Limb (tissue), 2 donors: ENCODE measurements around the gene RSPH1.

Source experiments
- DNase-seq, 2 donors: peaks; one replicate each; pipeline ENCODE4 v3.0.0-alpha.2; 2016; ENCODE audit errors: extremely low spot score in 2 of 2

Gene RSPH1

DNA sequence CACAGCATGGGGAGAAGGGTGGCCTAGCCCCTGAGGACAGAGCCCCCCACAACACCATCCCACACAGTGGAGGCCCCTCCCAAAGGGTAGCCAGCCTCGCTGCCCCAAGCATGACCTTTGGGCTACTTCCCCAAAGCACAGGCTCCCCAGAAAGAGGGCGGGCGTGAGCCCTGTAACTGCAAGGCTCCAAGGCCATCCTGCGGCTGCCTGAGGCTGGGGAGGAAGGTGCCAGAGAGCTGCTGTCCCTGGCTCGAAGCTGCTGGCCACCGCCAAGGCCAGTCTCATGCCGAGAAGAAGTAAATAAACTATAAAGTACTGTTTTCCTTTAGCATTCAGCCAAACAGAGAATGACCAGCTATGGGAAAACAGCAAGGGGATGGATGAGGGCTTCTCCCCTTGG is 64.8 kb downstream of the RSPH1 start:
- no peak for DNase-seq

- DNase-seq = no peak
These were observed 65.5 kb downstream of the RSPH1 start for GRCh38 chr21:42430521-42430920.

- DNase-seq = no peak
These were observed 66.2 kb downstream of the RSPH1 start for GRCh38 chr21:42429856-42430255.

DNA sequence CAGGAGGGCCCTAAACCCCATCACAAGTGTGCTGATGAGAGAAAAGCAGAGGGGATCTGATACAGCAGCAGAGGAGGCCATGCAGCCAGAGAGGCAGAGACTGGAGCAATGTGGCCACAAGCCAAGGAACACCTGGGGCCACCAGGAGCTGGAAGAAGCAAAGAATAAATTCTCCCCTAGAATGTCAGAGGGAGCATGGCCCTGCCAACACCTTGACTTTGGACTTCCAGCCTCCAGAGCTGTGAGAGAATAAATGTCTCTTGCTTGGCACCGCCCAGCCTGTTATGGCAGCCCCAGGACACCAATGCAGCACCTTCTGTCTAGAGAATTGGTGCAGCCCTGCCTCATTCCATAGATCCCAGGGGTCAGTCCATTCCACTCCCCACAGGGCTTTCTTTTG is 67.0 kb downstream of the RSPH1 start:
- no peak for DNase-seq

GRCh38 chr21:42427809-42428419 is 68.1 kb downstream of the RSPH1 start:
- no peak for DNase-seq

DNA sequence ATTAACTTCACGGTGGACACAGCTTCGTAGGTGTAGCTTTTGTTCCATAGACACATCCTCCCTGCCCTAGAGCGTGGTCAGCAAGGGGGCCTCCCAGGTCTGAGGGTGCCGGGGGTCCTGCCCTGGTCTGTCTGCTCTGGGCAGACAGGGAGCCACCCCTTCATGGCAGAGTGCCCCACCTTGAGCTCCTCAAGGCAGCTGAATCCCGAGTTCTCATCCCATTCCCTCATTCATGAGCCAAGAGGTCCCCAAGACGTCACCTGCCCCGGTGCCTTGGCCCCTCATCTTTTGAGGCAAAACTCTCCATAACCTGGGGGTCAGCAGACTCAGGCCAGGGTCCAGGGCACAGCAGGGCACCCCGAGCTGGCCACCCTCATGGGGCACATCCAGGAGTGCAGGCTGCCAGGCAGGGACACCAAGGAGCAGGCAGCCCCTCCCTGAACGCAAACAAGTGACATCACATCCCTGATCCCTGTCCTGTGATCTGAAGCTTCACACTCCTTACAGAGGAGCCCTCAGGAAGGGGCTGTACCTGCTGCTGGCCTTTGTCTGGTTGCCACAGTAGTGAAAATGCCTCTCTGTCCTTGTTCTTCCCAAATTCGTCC is 69.0 kb downstream of the RSPH1 start:
- DNase-seq = no peak

DNA sequence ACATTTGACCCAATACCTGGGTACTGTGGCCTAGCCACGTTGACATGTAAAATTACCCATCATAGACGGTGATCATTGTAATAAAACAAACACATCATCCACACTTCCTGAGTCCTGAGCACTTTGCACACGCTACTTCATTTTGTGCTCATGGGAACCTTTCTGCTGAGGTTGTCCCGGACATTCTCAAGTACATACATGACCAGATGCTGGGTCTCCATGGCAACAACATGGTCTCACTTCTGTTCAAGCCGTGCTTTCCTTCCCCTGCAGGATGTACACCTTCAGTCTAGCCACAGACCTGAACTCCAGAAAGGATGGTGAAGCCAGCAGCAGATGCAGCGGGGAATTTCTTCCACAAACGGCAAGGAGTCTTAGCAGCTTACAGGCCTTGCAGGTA is 69.6 kb downstream of the RSPH1 start:
- no peak for DNase-seq

DNA sequence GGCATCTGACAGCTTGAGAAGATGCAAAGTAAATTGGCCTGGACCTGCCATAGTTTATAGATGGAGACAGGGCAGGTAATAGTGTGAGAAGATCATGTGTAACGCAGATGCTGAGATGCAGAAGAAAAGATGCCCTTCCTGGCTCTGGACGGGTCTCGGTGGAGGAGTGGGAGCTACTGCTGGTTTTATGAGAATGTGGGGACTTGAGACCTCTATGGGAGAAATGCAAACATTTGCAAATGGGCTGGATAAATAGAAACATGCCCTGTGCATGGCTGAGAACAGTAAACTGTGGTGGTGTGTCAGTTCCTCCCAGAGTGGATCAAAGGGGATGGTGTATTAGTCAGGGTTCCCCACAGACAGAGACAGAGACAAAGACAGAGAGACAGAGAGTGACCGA is 70.4 kb downstream of the RSPH1 start:
- DNase-seq = no peak

DNA sequence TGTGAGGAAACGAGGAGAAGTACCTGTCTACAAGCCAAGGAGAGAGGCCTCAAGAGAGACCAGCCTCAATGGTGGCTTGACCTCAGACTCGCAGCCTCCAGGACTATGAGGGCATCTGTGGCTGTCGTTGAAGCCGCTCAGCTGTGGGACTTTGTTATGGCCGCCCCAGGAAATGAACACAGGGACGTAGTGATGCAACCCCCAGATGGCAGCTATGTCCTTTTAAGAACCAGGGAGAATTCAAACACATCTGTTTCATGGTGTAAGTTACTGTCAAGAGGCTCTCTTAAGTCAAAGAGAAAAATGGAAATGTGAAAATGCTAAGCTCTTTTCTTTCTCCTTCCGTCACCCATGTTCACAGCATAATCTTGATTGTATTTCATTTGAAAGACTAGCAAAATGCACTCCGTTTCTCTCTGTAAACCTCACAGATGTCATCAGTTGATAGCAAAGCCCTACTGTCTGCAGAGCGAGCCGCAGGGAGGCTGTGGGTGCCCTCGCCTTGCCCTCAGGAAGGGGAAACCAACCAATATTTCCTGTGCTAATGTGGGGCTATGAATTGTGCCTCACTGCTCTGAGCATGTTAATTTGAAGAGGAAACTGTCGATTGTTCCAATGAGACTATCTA is 71.0 kb downstream of the RSPH1 start:
- no peak for DNase-seq

DNA sequence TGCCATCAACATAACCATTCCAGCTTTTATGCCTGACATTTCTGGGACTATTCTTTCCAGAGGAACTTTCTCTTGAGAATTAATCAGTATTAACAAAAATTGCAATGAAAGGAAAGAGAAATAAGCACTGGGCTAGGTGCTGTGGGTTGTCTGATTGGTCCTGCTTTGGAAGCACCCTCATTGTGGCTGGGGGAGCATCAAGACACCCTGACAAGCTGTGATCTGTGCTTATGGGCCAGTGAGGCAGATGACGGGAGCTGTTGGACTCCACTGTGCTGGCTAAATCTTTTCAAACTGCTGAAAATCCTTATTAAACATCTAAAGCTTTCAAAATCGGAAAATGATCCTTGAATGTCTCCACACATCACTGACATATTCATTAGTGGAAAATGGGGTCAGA is 72.3 kb downstream of the RSPH1 start:
- DNase-seq = no peak

DNA sequence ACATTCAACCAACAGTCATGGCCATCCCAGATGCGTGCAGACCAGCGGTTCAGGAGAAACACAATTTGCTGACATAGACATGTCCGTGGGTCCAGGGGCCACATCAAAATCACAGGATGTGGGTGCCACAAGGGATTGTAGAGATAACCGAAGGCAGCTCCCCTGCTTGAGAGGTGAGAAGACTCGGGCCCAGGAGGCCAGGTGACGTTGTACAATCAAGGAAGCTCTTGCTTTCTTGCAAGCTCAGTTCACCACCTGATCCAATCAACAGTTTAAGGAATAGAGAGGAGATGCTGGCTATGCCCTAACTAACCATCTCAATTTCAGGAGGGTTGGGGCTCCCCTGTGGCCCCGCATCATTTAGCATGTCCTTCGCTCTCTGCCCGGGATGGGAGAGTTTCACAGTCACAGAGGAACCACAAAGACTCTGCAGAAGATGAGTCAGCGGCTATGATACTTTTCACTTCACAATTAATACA is 72.8 kb downstream of the RSPH1 start:
- DNase-seq = no peak
